Liver (tissue), 9 donors: ENCODE results near the gene PRDX2. TPM values are rescaled to one million over a fixed set of nuclear protein-coding genes. Genes with fewer than 3 reads are reported as not detected.

ENCODE experiments used
- DNase-seq: peaks from one replicate; pipeline ENCODE4 v3.0.0-alpha.2; 2017; ENCODE audit warnings: low spot score
- H3K27ac ChIP-seq, 2 donors: one replicate each; pipeline ENCODE4 v1.7.0; 2013; ENCODE audit warnings: inconsistent platforms in 2 of 2, low read length in 2 of 2, control low read depth in 1 of 2, low read depth in 1 of 2, mild to moderate bottlenecking in 1 of 2
- H3K27me3 ChIP-seq, 4 donors: one replicate each; pipeline versions ENCODE4 v1.6.1 to v1.7.0; 2013; ENCODE audit warnings: low read length in 3 of 4, inconsistent platforms in 1 of 4, mild to moderate bottlenecking in 1 of 4, moderate library complexity in 1 of 4; ENCODE audit not compliant: control insufficient read depth in 4 of 4, insufficient read depth in 4 of 4
- H3K36me3 ChIP-seq, 4 donors: one replicate each; pipeline versions ENCODE4 v1.6.1 to v1.7.0; 2013; ENCODE audit warnings: low read length in 3 of 4, mild to moderate bottlenecking in 3 of 4, low read depth in 1 of 4, moderate library complexity in 1 of 4; ENCODE audit not compliant: control insufficient read depth in 4 of 4, insufficient read depth in 3 of 4
- H3K4me1 ChIP-seq, 4 donors: one replicate each; pipeline versions ENCODE4 v1.6.1 to v1.7.0; 2013; ENCODE audit warnings: low read length in 3 of 4, mild to moderate bottlenecking in 3 of 4, moderate library complexity in 1 of 4; ENCODE audit not compliant: control insufficient read depth in 4 of 4, insufficient read depth in 4 of 4
- H3K4me3 ChIP-seq, 3 donors: one replicate each; pipeline versions ENCODE4 v1.6.1 to v1.7.0; 2013; ENCODE audit warnings: low read length in 3 of 3, control low read depth in 1 of 3, low read depth in 1 of 3, mild to moderate bottlenecking in 1 of 3
- H3K9ac ChIP-seq, 2 donors: one replicate each; pipeline ENCODE4 v1.7.0; 2013; ENCODE audit warnings: low read length in 2 of 2, mild to moderate bottlenecking in 2 of 2, moderate library complexity in 2 of 2, control low read depth in 1 of 2, low read depth in 1 of 2
- H3K9me3 ChIP-seq, 4 donors: one replicate each; pipeline versions ENCODE4 v1.6.1 to v1.7.0; 2013; ENCODE audit warnings: low read length in 3 of 4; ENCODE audit not compliant: control insufficient read depth in 4 of 4
- EGR1 ChIP-seq, 2 donors: IDR thresholded peaks; 2 replicates each; pipeline ENCODE4 v1.6.1; 2016 to 2018; ENCODE audit warnings: antibody characterized with exemption in 2 of 2, low read depth in 2 of 2
- FOXA1 ChIP-seq: IDR thresholded peaks from 2 replicates; pipeline ENCODE4 v1.6.1; 2016; ENCODE audit warnings: antibody characterized with exemption
- FOXA2 ChIP-seq: IDR thresholded peaks from 2 replicates; pipeline ENCODE4 v1.6.1; 2016; ENCODE audit warnings: antibody characterized with exemption
- GABPA ChIP-seq, 2 donors: IDR thresholded peaks in 1 of 2; conservative IDR thresholded peaks in 1 of 2; 2 replicates each; pipeline ENCODE4 v1.6.1; 2016; ENCODE audit warnings: antibody characterized with exemption in 2 of 2, mild to moderate bottlenecking in 1 of 2, moderate library complexity in 1 of 2
- HNF4A ChIP-seq, 2 donors: conservative IDR thresholded peaks; 2 replicates each; pipeline ENCODE4 v1.6.1; 2016; ENCODE audit warnings: antibody characterized with exemption in 2 of 2, mild to moderate bottlenecking in 2 of 2
- HNF4G ChIP-seq: IDR thresholded peaks from 2 replicates; pipeline ENCODE4 v1.6.1; 2016; ENCODE audit warnings: antibody characterized with exemption
- JUND ChIP-seq, 2 donors: IDR thresholded peaks; 2 replicates each; pipeline ENCODE4 v1.6.1; 2016; ENCODE audit warnings: antibody characterized with exemption in 2 of 2
- NR2F2 ChIP-seq: IDR thresholded peaks from 2 replicates; pipeline ENCODE4 v1.6.1; 2016; ENCODE audit warnings: antibody characterized with exemption
- RAD21 ChIP-seq, 2 donors: IDR thresholded peaks; 2 replicates each; pipeline ENCODE4 v1.6.1; 2016; ENCODE audit warnings: antibody characterized with exemption in 2 of 2, mild to moderate bottlenecking in 2 of 2
- SP1 ChIP-seq: IDR thresholded peaks from 2 replicates; pipeline ENCODE4 v1.6.1; 2018; ENCODE audit warnings: antibody characterized with exemption, mild to moderate bottlenecking
- YY1 ChIP-seq: IDR thresholded peaks from 2 replicates; pipeline ENCODE4 v1.6.1; 2016; ENCODE audit warnings: antibody characterized with exemption, mild to moderate bottlenecking
- WGBS: extraction: QIAGEN DNeasy Blood & Tissue Kit; methylation state at CpG from one replicate; pipeline ENCODE4 v1.1.7; 2013; 5-methylcytosine and 5-hydroxymethylcytosine counted together
- polyA plus RNA-seq, 2 donors: library from polyadenylated mRNA; stranded (reverse) in 1 of 2; unstranded in 1 of 2; fragments of 200-250 nt in 1 of 2; fragments of >200 nt in 1 of 2; fragmentation: Nextera tagmentation in 1 of 2; extraction: Ambion mirVana in 1 of 2; gene quantifications; one replicate each; pipeline versions ENCODE4 v1.2.1 to v1.2.3, GENCODE V29; 2013 to 2015
- total RNA-seq, 2 donors: library from RNA; depleted of rRNA; stranded (reverse); fragments of >200 nt; gene quantifications; one replicate each; pipeline ENCODE4 v1.2.3, GENCODE V29; 2014
- TF ChIP-seq, protein P1 (sequence below): IDR thresholded peaks from 2 replicates; pipeline ENCODE4 v1.6.1; 2016; ENCODE audit warnings: antibody characterized with exemption, mild to moderate bottlenecking
- TF ChIP-seq, protein P2 (sequence below): IDR thresholded peaks from 2 replicates; pipeline ENCODE4 v1.6.1; 2016; ENCODE audit warnings: antibody characterized with exemption
- TF ChIP-seq, protein P3 (sequence below): fragments of 150-350 bp; IDR thresholded peaks from 2 replicates; pipeline ENCODE4 v1.5.1; 2017; ENCODE audit warnings: improper control_type of control experiment, low read depth, low read length; ENCODE audit not compliant: missing input control
- TF ChIP-seq, protein P4 (sequence below): IDR thresholded peaks from 2 replicates; pipeline ENCODE4 v1.6.1; 2016; ENCODE audit warnings: antibody characterized with exemption
- TF ChIP-seq, protein P5 (sequence below): IDR thresholded peaks from 2 replicates; pipeline ENCODE4 v1.6.1; 2016; ENCODE audit warnings: antibody characterized with exemption
- donor health status: healthy.
- donor health status: healthy.
- donor health status: healthy.
- donor health status: healthy.
- donor health status: healthy.

The PRDX2 gene
- total and polyA plus RNA-seq, 4 donors, result 222 to 1,737 (median 283) TPM

DNA sequence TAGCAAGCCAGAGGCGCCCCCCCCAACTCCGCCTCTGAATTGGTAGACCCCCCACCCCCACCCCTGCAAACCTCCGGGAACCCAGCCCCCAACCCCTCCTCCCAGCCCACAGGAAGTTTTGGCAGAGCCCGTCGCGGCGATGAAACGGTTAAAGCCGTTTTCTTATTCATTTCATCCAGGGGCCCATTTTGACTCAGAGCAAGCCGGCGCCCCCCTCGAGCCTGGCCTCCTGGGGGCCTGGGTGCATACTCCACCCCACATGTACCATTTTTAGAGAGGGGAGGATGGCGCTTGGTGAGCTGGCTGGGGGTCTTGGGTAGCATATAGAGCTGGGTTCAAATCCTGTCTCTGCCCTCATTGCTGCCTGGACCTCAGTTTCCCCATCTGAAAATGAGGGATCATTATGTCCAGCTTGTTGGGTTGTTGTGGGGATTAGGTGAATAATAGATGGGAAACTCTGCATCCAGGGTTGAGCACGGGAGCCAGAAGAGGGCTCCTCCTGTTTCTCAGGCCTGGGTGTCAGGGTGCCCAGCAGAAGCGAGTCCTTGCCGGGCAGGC lies 18.2 kb downstream of the PRDX2 start:
- peak overlapping the region; percentile 67 to 86 for H3K27ac ChIP-seq
- peak overlapping the region in 1 of 3 donors; percentile 41 for H3K4me3 ChIP-seq
- H3K4me1 ChIP-seq, result peaks cover 17 to 43% (median 22%) of the 10 kb centered on the region in 4 donors
- H3K9me3 ChIP-seq, result no peaks in the 10 kb centered on the region
- no peak for TF ChIP-seq SP1
- TF ChIP-seq FOXA2, result no peak
- TF ChIP-seq GABPA (IDR thresholded peaks at IDR 0.05 in 1 of 2, conservative IDR thresholded peaks at IDR 0.05 in 1 of 2), result no peak
- TF ChIP-seq, protein P1, sequence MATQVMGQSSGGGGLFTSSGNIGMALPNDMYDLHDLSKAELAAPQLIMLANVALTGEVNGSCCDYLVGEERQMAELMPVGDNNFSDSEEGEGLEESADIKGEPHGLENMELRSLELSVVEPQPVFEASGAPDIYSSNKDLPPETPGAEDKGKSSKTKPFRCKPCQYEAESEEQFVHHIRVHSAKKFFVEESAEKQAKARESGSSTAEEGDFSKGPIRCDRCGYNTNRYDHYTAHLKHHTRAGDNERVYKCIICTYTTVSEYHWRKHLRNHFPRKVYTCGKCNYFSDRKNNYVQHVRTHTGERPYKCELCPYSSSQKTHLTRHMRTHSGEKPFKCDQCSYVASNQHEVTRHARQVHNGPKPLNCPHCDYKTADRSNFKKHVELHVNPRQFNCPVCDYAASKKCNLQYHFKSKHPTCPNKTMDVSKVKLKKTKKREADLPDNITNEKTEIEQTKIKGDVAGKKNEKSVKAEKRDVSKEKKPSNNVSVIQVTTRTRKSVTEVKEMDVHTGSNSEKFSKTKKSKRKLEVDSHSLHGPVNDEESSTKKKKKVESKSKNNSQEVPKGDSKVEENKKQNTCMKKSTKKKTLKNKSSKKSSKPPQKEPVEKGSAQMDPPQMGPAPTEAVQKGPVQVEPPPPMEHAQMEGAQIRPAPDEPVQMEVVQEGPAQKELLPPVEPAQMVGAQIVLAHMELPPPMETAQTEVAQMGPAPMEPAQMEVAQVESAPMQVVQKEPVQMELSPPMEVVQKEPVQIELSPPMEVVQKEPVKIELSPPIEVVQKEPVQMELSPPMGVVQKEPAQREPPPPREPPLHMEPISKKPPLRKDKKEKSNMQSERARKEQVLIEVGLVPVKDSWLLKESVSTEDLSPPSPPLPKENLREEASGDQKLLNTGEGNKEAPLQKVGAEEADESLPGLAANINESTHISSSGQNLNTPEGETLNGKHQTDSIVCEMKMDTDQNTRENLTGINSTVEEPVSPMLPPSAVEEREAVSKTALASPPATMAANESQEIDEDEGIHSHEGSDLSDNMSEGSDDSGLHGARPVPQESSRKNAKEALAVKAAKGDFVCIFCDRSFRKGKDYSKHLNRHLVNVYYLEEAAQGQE, result no peak
- TF ChIP-seq RAD21 (IDR thresholded peaks at IDR 0.05), result no peak
- no peak for TF ChIP-seq HNF4A (conservative IDR thresholded peaks at IDR 0.05)
- TF ChIP-seq, protein P2, sequence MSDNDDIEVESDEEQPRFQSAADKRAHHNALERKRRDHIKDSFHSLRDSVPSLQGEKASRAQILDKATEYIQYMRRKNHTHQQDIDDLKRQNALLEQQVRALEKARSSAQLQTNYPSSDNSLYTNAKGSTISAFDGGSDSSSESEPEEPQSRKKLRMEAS, result no peak
- no peak for TF ChIP-seq JUND (IDR thresholded peaks at IDR 0.05)
- no peak for TF ChIP-seq NR2F2
- no peak for TF ChIP-seq HNF4G
- TF ChIP-seq, protein P3, sequence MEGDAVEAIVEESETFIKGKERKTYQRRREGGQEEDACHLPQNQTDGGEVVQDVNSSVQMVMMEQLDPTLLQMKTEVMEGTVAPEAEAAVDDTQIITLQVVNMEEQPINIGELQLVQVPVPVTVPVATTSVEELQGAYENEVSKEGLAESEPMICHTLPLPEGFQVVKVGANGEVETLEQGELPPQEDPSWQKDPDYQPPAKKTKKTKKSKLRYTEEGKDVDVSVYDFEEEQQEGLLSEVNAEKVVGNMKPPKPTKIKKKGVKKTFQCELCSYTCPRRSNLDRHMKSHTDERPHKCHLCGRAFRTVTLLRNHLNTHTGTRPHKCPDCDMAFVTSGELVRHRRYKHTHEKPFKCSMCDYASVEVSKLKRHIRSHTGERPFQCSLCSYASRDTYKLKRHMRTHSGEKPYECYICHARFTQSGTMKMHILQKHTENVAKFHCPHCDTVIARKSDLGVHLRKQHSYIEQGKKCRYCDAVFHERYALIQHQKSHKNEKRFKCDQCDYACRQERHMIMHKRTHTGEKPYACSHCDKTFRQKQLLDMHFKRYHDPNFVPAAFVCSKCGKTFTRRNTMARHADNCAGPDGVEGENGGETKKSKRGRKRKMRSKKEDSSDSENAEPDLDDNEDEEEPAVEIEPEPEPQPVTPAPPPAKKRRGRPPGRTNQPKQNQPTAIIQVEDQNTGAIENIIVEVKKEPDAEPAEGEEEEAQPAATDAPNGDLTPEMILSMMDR, result no peak
- no peak for TF ChIP-seq YY1
- TF ChIP-seq EGR1 (IDR thresholded peaks at IDR 0.05; ENCODE audit: low read depth in 2 of 2), result no peak
- no peak for TF ChIP-seq FOXA1
- TF ChIP-seq, protein P4, sequence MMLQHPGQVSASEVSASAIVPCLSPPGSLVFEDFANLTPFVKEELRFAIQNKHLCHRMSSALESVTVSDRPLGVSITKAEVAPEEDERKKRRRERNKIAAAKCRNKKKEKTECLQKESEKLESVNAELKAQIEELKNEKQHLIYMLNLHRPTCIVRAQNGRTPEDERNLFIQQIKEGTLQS, result no peak
- TF ChIP-seq, protein P5, sequence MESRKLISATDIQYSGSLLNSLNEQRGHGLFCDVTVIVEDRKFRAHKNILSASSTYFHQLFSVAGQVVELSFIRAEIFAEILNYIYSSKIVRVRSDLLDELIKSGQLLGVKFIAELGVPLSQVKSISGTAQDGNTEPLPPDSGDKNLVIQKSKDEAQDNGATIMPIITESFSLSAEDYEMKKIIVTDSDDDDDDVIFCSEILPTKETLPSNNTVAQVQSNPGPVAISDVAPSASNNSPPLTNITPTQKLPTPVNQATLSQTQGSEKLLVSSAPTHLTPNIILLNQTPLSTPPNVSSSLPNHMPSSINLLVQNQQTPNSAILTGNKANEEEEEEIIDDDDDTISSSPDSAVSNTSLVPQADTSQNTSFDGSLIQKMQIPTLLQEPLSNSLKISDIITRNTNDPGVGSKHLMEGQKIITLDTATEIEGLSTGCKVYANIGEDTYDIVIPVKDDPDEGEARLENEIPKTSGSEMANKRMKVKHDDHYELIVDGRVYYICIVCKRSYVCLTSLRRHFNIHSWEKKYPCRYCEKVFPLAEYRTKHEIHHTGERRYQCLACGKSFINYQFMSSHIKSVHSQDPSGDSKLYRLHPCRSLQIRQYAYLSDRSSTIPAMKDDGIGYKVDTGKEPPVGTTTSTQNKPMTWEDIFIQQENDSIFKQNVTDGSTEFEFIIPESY, result no peak
- no peak for DNase-seq
- no peaks in the 10 kb centered on the region for H3K27me3 ChIP-seq
- no peak overlapping the region for H3K9ac ChIP-seq
- H3K36me3 ChIP-seq, result no peaks in the 10 kb centered on the region
- WGBS, result 26% methylated on average over 16 of the region's 16 CpGs
